Suprapubic skin (tissue), 4 donors: Measurements from ENCODE around the gene ZNF708. TPM values are rescaled to one million over a fixed set of nuclear protein-coding genes. Genes with fewer than 3 reads are reported as not detected.
"Not testable (repeated sequence)": the region's sequence is repeated elsewhere in the genome, so short reads cannot be mapped to it uniquely, and the experiment has no call there.

Experiments used
- DNase-seq, 2 donors: peaks; one replicate each; pipeline ENCODE4 v3.0.0-alpha.2; 2019; ENCODE audit warnings: low spot score in 2 of 2
- H3K27ac ChIP-seq: fragments of 200-600 bp; sonication (generic); one replicate; pipeline ENCODE4 v1.5.1; 2019
- H3K27me3 ChIP-seq: fragments of 200-600 bp; sonication (generic); one replicate; pipeline ENCODE4 v1.5.1; 2019
- H3K36me3 ChIP-seq: fragments of 200-600 bp; sonication (generic); one replicate; pipeline ENCODE4 v1.5.1; 2019
- H3K4me1 ChIP-seq: fragments of 200-600 bp; sonication (generic); one replicate; pipeline ENCODE4 v1.5.1; 2019
- H3K4me3 ChIP-seq: fragments of 200-600 bp; sonication (generic); one replicate; pipeline ENCODE4 v1.5.1; 2019; ENCODE audit warnings: mild to moderate bottlenecking
- H3K9me3 ChIP-seq: fragments of 200-600 bp; sonication (generic); one replicate; pipeline ENCODE4 v1.5.1; 2019
- CTCF ChIP-seq, 2 donors: fragments of 200-600 bp in 1 of 2; fragments of 450-650 bp in 1 of 2; sonication (generic) in 1 of 2; IDR thresholded peaks; one replicate each; pipeline ENCODE4 v1.5.1; 2016 to 2019; ENCODE audit warnings: antibody characterized with exemption in 2 of 2, mild to moderate bottlenecking in 1 of 2, moderate library complexity in 1 of 2
- EP300 ChIP-seq: sonication (generic); formaldehyde crosslinking; IDR thresholded peaks from one replicate; pipeline ENCODE4 v1.6.1; 2017; ENCODE audit warnings: antibody characterized with exemption
- POLR2A ChIP-seq, 2 donors: fragments of 450-650 bp; IDR thresholded peaks; one replicate each; pipeline ENCODE4 v1.6.1; 2017; ENCODE audit warnings: antibody characterized with exemption in 2 of 2, mild to moderate bottlenecking in 2 of 2, moderate library complexity in 2 of 2
- POLR2AphosphoS5 ChIP-seq, 3 donors: sonication (generic); formaldehyde crosslinking; IDR thresholded peaks; one replicate each; pipeline ENCODE4 v1.6.1; 2017; ENCODE audit warnings: antibody characterized with exemption in 3 of 3
- WGBS: methylation state at CpG from one replicate; pipeline ENCODE4 v1.1.5; 2018; 5-methylcytosine and 5-hydroxymethylcytosine counted together
- total RNA-seq, 4 donors: library from RNA; depleted of rRNA; stranded (reverse); fragments of >200 nt; gene quantifications; one replicate each; pipeline ENCODE4 v1.1.0, GENCODE V29; 2016

Gene ZNF708
- total RNA-seq, 4 donors from 2014 or later: 4.0 to 9.3 (median 6.5) TPM

GRCh38 chr19:21269813-21270212 is 59.4 kb downstream of the ZNF708 start:
- no peak for TF ChIP-seq POLR2A (IDR thresholded peaks at IDR 0.05)
- no peak for TF ChIP-seq CTCF (IDR thresholded peaks at IDR 0.05)
- TF ChIP-seq POLR2AphosphoS5 (IDR thresholded peaks at IDR 0.05): no peak
- no peak for TF ChIP-seq EP300
- Histone ChIP-seq H3K27me3 (no peaks in the 10 kb centered on the region), H3K9me3 (peaks cover 32% of the 10 kb centered on the region), H3K27ac (no peak overlapping the region), H3K4me3 (no peak overlapping the region), H3K4me1 (no peaks in the 10 kb centered on the region), H3K36me3 (no peaks in the 10 kb centered on the region)
- no peak for DNase-seq
- WGBS: 94% methylated on average over 2 of the region's 2 CpGs

- no CpG with 5 or more reads among the region's 12 CpGs for WGBS
- no peak for TF ChIP-seq POLR2A (IDR thresholded peaks at IDR 0.05)
- no peaks in the 10 kb centered on the region for H3K27me3 ChIP-seq
- H3K4me3 ChIP-seq: no peak overlapping the region
- H3K36me3 ChIP-seq: no peaks in the 10 kb centered on the region
- H3K4me1 ChIP-seq: no peaks in the 10 kb centered on the region
- no peak for DNase-seq
- no peak overlapping the region for H3K27ac ChIP-seq
- H3K9me3 ChIP-seq: peaks cover 38% of the 10 kb centered on the region
Measured at GRCh38 chr19:21264891-21265290, 64.3 kb downstream of the ZNF708 start.

- TF ChIP-seq EP300 (no peak), POLR2AphosphoS5 (IDR thresholded peaks at IDR 0.05) (no peak), POLR2A (IDR thresholded peaks at IDR 0.05) (no peak), CTCF (IDR thresholded peaks at IDR 0.05) (no peak)
- DNase-seq: no peak
- H3K27ac ChIP-seq: no peak overlapping the region
- no peak overlapping the region for H3K4me3 ChIP-seq
- H3K36me3 ChIP-seq: no peaks in the 10 kb centered on the region
- H3K27me3 ChIP-seq: no peaks in the 10 kb centered on the region
- H3K9me3 ChIP-seq: peaks cover 37% of the 10 kb centered on the region
- 83% methylated on average over 2 of the region's 6 CpGs for WGBS
- H3K4me1 ChIP-seq: no peaks in the 10 kb centered on the region
Measured at GRCh38 chr19:21264416-21264815, 64.8 kb downstream of the ZNF708 start.

GRCh38 chr19:21260848-21261381 is 68.3 kb downstream of the ZNF708 start:
- WGBS: 90% methylated on average over 2 of the region's 24 CpGs
- not testable (repeated sequence) for H3K4me1 ChIP-seq, H3K36me3 ChIP-seq, DNase-seq, H3K4me3 ChIP-seq, H3K27me3 ChIP-seq, H3K27ac ChIP-seq
- peaks cover 34% of the 10 kb centered on the region for H3K9me3 ChIP-seq

- WGBS: 93% methylated on average over 17 of the region's 36 CpGs
- H3K4me1 ChIP-seq: no peaks in the 10 kb centered on the region
- H3K27ac ChIP-seq: no peak overlapping the region
- H3K27me3 ChIP-seq: no peaks in the 10 kb centered on the region
- H3K9me3 ChIP-seq: peaks cover 29% of the 10 kb centered on the region
- H3K4me3 ChIP-seq: no peak overlapping the region
- no peak for DNase-seq
- no peaks in the 10 kb centered on the region for H3K36me3 ChIP-seq
- TF ChIP-seq POLR2AphosphoS5 (IDR thresholded peaks at IDR 0.05) (no peak), EP300 (no peak), POLR2A (IDR thresholded peaks at IDR 0.05) (no peak), CTCF (IDR thresholded peaks at IDR 0.05) (no peak)
Measured at GRCh38 chr19:21260164-21260847, 68.9 kb downstream of the ZNF708 start.

GRCh38 chr19:21259421-21260124 is 69.6 kb downstream of the ZNF708 start:
- H3K4me3 ChIP-seq: not testable (repeated sequence)
- 88% methylated on average over 20 of the region's 27 CpGs for WGBS

More at GRCh38 chr19:21259421-21260124, 69.6 kb downstream of the ZNF708 start:
- peaks cover 26% of the 10 kb centered on the region for H3K9me3 ChIP-seq
- not testable (repeated sequence) for H3K27me3 ChIP-seq, H3K36me3 ChIP-seq, H3K4me1 ChIP-seq, H3K27ac ChIP-seq, DNase-seq
